Heart right ventricle (tissue), 16 donors: Measurements from ENCODE around the gene METTL15. TPM values are rescaled to one million over a fixed set of nuclear protein-coding genes. Genes with fewer than 3 reads are reported as not detected.
"Not testable (repeated sequence)": the region's sequence is repeated elsewhere in the genome, so short reads cannot be mapped to it uniquely, and the experiment has no call there.

Experiments used
- ATAC-seq, 8 donors: fragments of 200-7000 bp; cut with Tn5 transposase; one replicate each; pipeline ENCODE4 v1.9.1; 2020; ENCODE audit warnings: mild to moderate bottlenecking in 8 of 8, moderate library complexity in 8 of 8, moderate number of reproducible peaks in 1 of 8
- DNase-seq, 2 donors: peaks; one replicate each; pipeline ENCODE4 v3.0.0-alpha.2; 2020
- H3K27ac ChIP-seq, 10 donors: fragments of 200-600 bp; sonication (generic) in 2 of 10; one replicate each; pipeline versions ENCODE4 v1.5.0 to v1.8.0; 2020 to 2022; ENCODE audit warnings: mild to moderate bottlenecking in 3 of 10
- H3K27me3 ChIP-seq, 7 donors: fragments of 200-600 bp; one replicate each; pipeline ENCODE4 v1.8.0; 2021 to 2022; ENCODE audit warnings: mild to moderate bottlenecking in 2 of 7
- H3K36me3 ChIP-seq, 9 donors: fragments of 200-600 bp; sonication (generic) in 1 of 9; one replicate each; pipeline versions ENCODE4 v1.5.0 to v1.8.0; 2020 to 2022; ENCODE audit warnings: mild to moderate bottlenecking in 2 of 9
- H3K4me1 ChIP-seq, 9 donors: fragments of 200-600 bp; sonication (generic) in 1 of 9; one replicate each; pipeline versions ENCODE4 v1.5.0 to v1.8.0; 2020 to 2022; ENCODE audit warnings: mild to moderate bottlenecking in 4 of 9
- H3K4me3 ChIP-seq, 10 donors: fragments of 200-600 bp; sonication (generic) in 2 of 10; one replicate each; pipeline versions ENCODE4 v1.5.0 to v1.8.0; 2020 to 2022; ENCODE audit warnings: mild to moderate bottlenecking in 7 of 10, moderate library complexity in 2 of 10
- H3K9me3 ChIP-seq, 11 donors: fragments of 200-600 bp in 10 of 11; sonication (generic) in 2 of 11; one replicate each; pipeline versions ENCODE4 v1.5.0 to v1.8.0; 2013 to 2022; ENCODE audit warnings: mild to moderate bottlenecking in 2 of 11, control low read depth in 1 of 11, moderate library complexity in 1 of 11
- WGBS, 2 donors: extraction: QIAGEN DNeasy Blood & Tissue Kit; methylation state at CpG; one replicate each; pipeline ENCODE4 v1.1.7; 2013; ENCODE audit warnings: inconsistent platforms in 1 of 2; 5-methylcytosine and 5-hydroxymethylcytosine counted together
- intact Hi-C, 10 donors: fragments of 100-400 bp; cut with DNase I; formaldehyde crosslinking; loops; one replicate each; pipeline versions ENCODE4 v1.11.1 to v1.14.2; 2022
- polyA plus RNA-seq, 2 donors: library from polyadenylated mRNA; stranded (reverse); fragments of 200-250 nt; gene quantifications; one replicate each; pipeline ENCODE4 v1.2.3, GENCODE V29; 2013
- total RNA-seq, 10 donors: library from RNA; stranded (reverse); fragmentation: NEBNext Ultra II Directional in 3 of 10; extraction: Animal tissue kit (Norgen Biotek cat#: 25700) in 3 of 10; gene quantifications; one replicate each; pipeline versions ENCODE4 v1.2.1 to v1.2.4, GENCODE V29; 2021 to 2023
- TF ChIP-seq, protein P1 (sequence below), 9 donors: fragments of 200-600 bp; sonication (generic) in 2 of 9; IDR thresholded peaks; one replicate each; pipeline versions ENCODE4 v1.5.0 to v1.8.0; 2021 to 2022; ENCODE audit warnings: antibody characterized with exemption in 9 of 9, mild to moderate bottlenecking in 5 of 9, moderate library complexity in 1 of 9
- donor health status: Arrhythmogenic right ventricular cardiomyopathy.
- donor health status: ischemic (EF 13 %, LVEDD 7.1; RV severe dilation, severe dysfunction).
- donor health status: healthy with polysubstance abuse.
- donor health status: DM: no; HTN: yes; CAD: no.
- donor health status: DM: no; HTN: no; CAD: no.
- donor health status: ischemic (EF 25% LVEDD 6.9; RV normal size, moderate dysfunction).
- donor health status: ischemic (EF 25% LVEDD 5.7; RV mildly dilated, moderate dysfunction).
- donor health status: healthy.
- donor health status: DM: yes; HTN: yes; CAD: no.
- donor health status: Ischemic cardiomyopathy.
- donor health status: ischemic (EF 35%, LVEDD 5.7; RV mildly dilated, moderate dysfunction).
- donor health status: nonischemic (EF 11% LVEDD 7.7; RV severe dilation, severe dysfunction).
- donor health status: DM: yes; HTN: yes; CAD: no.
- donor health status: PGD.
- donor health status: ischemic (EF 29% LVEDD 5.4; RV normal size, mild dysfunction).
- donor health status: nonischemic (EF 23%, LVEDD 6.1; RV moderate dilation, normal function).

Gene METTL15
- total and polyA plus RNA-seq, 12 donors = 4.7 to 13.6 (median 11.8) TPM

DNA sequence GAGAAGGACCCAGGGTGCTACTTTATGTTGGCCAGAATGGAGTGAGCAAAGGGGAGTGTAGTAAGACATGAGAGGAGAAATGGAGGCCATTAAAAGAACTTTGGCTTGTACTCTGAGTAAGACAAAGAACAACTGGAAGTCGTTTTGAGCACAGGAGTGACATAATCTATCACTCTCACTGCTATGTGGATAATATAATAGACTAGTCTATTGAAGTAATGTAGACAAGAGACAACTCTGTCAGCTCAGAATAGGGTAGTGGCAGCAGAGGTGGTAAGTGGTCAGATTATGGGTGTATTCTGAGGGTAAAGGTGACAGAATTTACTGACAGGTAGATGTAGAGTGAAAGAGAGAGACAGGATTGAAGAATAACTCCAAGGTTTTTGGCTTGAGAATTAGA is 8.5 kb upstream of the METTL15 start:
- Histone ChIP-seq H3K36me3 (no peaks in the 10 kb centered on the region), H3K4me3 (no peak overlapping the region), H3K27me3 (no peaks in the 10 kb centered on the region), H3K27ac (no peak overlapping the region), H3K4me1 (no peaks in the 10 kb centered on the region), H3K9me3 (no peaks in the 10 kb centered on the region)
- 38 to 51% methylated on average over 1 of the region's 1 CpG for WGBS, 2 donors
- DNase-seq (no peak), ATAC-seq (no peak)
- intact Hi-C loops = loop anchor here in 3 of 10 donors (10.0 kb wide), 3 partner anchors 225 to 585 kb away; partner anchors contain the start of gene BDNF (in 1 of the 3)
- TF ChIP-seq, protein P1, sequence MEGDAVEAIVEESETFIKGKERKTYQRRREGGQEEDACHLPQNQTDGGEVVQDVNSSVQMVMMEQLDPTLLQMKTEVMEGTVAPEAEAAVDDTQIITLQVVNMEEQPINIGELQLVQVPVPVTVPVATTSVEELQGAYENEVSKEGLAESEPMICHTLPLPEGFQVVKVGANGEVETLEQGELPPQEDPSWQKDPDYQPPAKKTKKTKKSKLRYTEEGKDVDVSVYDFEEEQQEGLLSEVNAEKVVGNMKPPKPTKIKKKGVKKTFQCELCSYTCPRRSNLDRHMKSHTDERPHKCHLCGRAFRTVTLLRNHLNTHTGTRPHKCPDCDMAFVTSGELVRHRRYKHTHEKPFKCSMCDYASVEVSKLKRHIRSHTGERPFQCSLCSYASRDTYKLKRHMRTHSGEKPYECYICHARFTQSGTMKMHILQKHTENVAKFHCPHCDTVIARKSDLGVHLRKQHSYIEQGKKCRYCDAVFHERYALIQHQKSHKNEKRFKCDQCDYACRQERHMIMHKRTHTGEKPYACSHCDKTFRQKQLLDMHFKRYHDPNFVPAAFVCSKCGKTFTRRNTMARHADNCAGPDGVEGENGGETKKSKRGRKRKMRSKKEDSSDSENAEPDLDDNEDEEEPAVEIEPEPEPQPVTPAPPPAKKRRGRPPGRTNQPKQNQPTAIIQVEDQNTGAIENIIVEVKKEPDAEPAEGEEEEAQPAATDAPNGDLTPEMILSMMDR (IDR thresholded peaks at IDR 0.05) = no peak

DNA sequence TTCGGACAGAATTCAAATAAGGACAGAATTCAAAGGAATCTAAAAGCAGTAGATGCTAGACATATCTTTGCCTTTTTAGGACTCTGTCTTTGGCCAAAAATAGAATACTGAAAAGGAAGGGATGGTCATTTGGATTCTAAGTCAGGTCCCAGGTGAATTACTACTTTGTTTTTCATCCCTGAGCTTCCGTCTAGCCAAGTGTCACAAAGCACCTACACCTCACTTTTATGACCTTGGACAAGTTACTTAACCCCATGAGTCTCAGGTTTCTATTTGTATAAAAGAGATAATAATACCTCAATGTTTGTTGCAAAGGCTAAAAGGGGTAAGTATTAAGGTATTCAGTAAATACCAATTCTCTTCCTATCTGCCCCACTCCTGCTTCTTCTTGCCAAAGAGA is 7.5 kb upstream of the METTL15 start:
- Histone ChIP-seq H3K4me1 (no peaks in the 10 kb centered on the region), H3K9me3 (no peaks in the 10 kb centered on the region), H3K4me3 (no peak overlapping the region), H3K27ac (no peak overlapping the region), H3K36me3 (no peaks in the 10 kb centered on the region), H3K27me3 (no peaks in the 10 kb centered on the region)
- 71 to 75% methylated on average over 2 of the region's 2 CpGs for WGBS, 2 donors
- DNase-seq (no peak), ATAC-seq (no peak)
- intact Hi-C loops = loop anchor here in 3 of 10 donors (10.0 kb wide), 3 partner anchors 226 to 586 kb away; partner anchors contain the start of gene BDNF (in 1 of the 3)
- TF ChIP-seq, protein P1 (IDR thresholded peaks at IDR 0.05) = no peak

DNA sequence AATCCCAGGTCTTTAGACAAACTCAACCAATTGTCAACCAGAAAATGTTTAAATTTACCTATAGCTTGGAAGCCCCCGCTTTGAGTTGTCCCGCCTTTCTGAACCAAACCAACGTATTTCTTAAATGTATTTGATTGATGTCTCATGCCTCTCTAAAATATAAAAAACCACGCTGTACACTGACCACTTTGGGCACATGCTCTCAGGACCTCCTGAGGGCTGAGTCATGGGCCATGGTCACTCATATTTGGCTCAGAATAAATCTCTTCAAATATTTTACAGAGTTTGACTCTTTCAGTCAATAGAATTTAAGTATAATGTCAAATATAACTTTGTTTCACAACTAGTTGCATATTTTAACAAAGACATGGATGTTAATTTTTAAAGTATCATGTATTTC is 5.9 kb upstream of the METTL15 start:
- ATAC-seq, H3K27me3 ChIP-seq, H3K27ac ChIP-seq, DNase-seq, H3K4me3 ChIP-seq, H3K36me3 ChIP-seq, H3K4me1 ChIP-seq, H3K9me3 ChIP-seq: not testable (repeated sequence)
- WGBS, 2 donors = 92 to 93% methylated on average over 4 of the region's 4 CpGs
- intact Hi-C loops = loop anchor here in 3 of 10 donors (10.0 kb wide), 3 partner anchors 227 to 587 kb away; partner anchors contain the start of gene BDNF (in 1 of the 3)

DNA sequence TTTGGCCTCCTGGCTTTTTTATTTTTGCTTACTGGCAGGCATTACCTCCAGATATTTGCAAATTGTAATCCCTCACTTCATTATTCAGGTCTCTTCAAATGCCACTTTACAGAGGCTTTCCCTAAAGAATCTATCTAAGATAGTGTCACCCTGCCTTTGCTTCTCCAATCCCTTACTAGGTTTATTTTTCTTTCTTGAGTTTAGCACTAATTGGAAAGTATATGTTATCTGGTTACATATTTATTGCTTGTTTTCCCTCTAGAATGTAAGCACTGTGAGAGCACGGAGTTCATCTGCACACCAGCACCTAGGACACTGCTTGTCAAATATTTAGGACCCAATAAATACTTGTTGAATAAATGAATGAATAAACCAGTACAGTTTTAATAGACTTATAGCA is 3.8 kb upstream of the METTL15 start:
- ATAC-seq (no peak), DNase-seq (no peak)
- no peak overlapping the region for H3K4me3 ChIP-seq

DNA sequence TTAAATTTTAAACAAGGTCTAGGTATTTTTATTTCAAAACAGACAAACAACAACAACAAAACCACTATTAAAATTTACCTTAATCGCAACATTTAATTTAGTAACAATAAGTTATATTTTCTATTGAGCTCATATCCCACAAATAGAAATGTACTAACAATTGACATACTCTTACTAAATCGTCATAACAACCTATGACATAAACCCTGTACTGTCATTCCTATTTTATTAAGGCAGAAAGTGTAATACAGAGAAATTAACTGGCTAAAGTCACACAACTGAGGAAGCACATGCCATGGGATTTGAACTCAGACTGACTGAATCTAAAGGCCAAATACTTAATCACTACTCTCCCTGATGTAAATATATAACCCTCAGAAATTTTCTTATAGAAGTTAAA is 3.2 kb upstream of the METTL15 start:
- Histone ChIP-seq H3K36me3 (no peaks in the 10 kb centered on the region), H3K4me3 (no peak overlapping the region), H3K4me1 (peaks cover 0 to 30% (median 23%) of the 10 kb centered on the region in 9 donors), H3K27me3 (no peaks in the 10 kb centered on the region), H3K27ac (no peak overlapping the region), H3K9me3 (no peaks in the 10 kb centered on the region)
- intact Hi-C loops = loop anchor here in 4 of 10 donors (5.0 to 10.0 kb wide), 4 partner anchors 230 to 590 kb away; partner anchors contain the start of gene BDNF (in 2 of the 4)
- no peak for ATAC-seq
- 83 to 89% methylated on average over 2 of the region's 2 CpGs for WGBS, 2 donors
- no peak for DNase-seq
- TF ChIP-seq, protein P1 (IDR thresholded peaks at IDR 0.05) = no peak

More for the DNA sequence above, 3.8 kb upstream of the METTL15 start:
- H3K36me3 ChIP-seq = no peaks in the 10 kb centered on the region
- H3K9me3 ChIP-seq = no peaks in the 10 kb centered on the region
- intact Hi-C loops = loop anchor here in 3 of 10 donors (10.0 kb wide), 3 partner anchors 230 to 590 kb away; partner anchors contain the start of gene BDNF (in 1 of the 3)
- peaks cover 0 to 24% (median 17%) of the 10 kb centered on the region in 9 donors for H3K4me1 ChIP-seq
- TF ChIP-seq, protein P1 (IDR thresholded peaks at IDR 0.05) = no peak
- WGBS, 2 donors = 93% methylated on average over 1 of the region's 1 CpG
- no peak overlapping the region for H3K27ac ChIP-seq
- no peaks in the 10 kb centered on the region for H3K27me3 ChIP-seq
